Stomach (tissue), 9 donors: ENCODE data around the gene LAYN. TPM values are rescaled to one million over a fixed set of nuclear protein-coding genes. Genes with fewer than 3 reads are reported as not detected.

ENCODE experiments used
- DNase-seq, 2 donors: peaks; one replicate each; pipeline versions ENCODE4 v3.0.0 to v3.0.0-alpha.2; 2013 to 2019
- H3K27ac ChIP-seq, 5 donors: fragments of 200-600 bp in 4 of 5; sonication (generic) in 4 of 5; one replicate each; pipeline ENCODE4 v1.5.1; 2013 to 2019; ENCODE audit warnings: mild to moderate bottlenecking in 1 of 5, moderate library complexity in 1 of 5
- H3K27me3 ChIP-seq, 3 donors: fragments of 200-600 bp; sonication (generic); one replicate each; pipeline ENCODE4 v1.5.1; 2017 to 2019; ENCODE audit warnings: mixed run types in 1 of 3
- H3K36me3 ChIP-seq, 4 donors: fragments of 200-600 bp; sonication (generic); 1 replicate in 3 of 4; 2 replicates in 1 of 4; pipeline ENCODE4 v1.5.1; 2016 to 2019
- H3K4me1 ChIP-seq, 4 donors: fragments of 200-600 bp; sonication (generic); one replicate each; pipeline ENCODE4 v1.5.1; 2016 to 2019
- H3K4me3 ChIP-seq, 4 donors: fragments of 200-600 bp; sonication (generic) in 3 of 4; one replicate each; pipeline ENCODE4 v1.5.1; 2016 to 2019; ENCODE audit warnings: mild to moderate bottlenecking in 1 of 4
- H3K9me3 ChIP-seq, 4 donors: fragments of 200-600 bp; sonication (generic); one replicate each; pipeline ENCODE4 v1.5.1; 2016 to 2019
- EP300 ChIP-seq: sonication (generic); formaldehyde crosslinking; IDR thresholded peaks from one replicate; pipeline ENCODE4 v1.6.1; 2017; ENCODE audit warnings: antibody characterized with exemption
- POLR2A ChIP-seq, 4 donors: fragments of 450-650 bp; IDR thresholded peaks; one replicate each; pipeline ENCODE4 v1.6.1; 2016; ENCODE audit warnings: antibody characterized with exemption in 4 of 4, control low read depth in 2 of 4, mild to moderate bottlenecking in 1 of 4, moderate library complexity in 1 of 4
- POLR2AphosphoS5 ChIP-seq, 3 donors: sonication (generic); formaldehyde crosslinking; IDR thresholded peaks; one replicate each; pipeline ENCODE4 v1.6.1; 2016; ENCODE audit warnings: antibody characterized with exemption in 3 of 3
- WGBS, 5 donors: extraction: QIAGEN DNeasy Blood & Tissue Kit in 3 of 5; methylation state at CpG; one replicate each; pipeline versions ENCODE4 v1.1.5 to v1.1.7; 2013 to 2018; 5-methylcytosine and 5-hydroxymethylcytosine counted together
- intact Hi-C: fragments of 100-400 bp; cut with DNase I; formaldehyde crosslinking; loops from one replicate; pipeline ENCODE4 v1.15.1; 2023; ENCODE audit warnings: low total_unique reads
- polyA plus RNA-seq, 3 donors: library from polyadenylated mRNA; stranded (reverse); fragments of 200-250 nt; gene quantifications; one replicate each; pipeline ENCODE4 v1.2.3, GENCODE V29; 2013
- total RNA-seq, 5 donors: library from RNA; depleted of rRNA; stranded (reverse); fragments of >200 nt; gene quantifications; one replicate each; pipeline versions ENCODE4 v1.1.0 to v1.2.3, GENCODE V29; 2014 to 2016
- TF ChIP-seq, protein P1 (sequence below), 7 experiments: fragments of 450-650 bp in 4 of 7; fragments of 200-600 bp in 3 of 7; sonication (generic) in 3 of 7; IDR thresholded peaks; one replicate each; pipeline ENCODE4 v1.5.1; 2016 to 2019; ENCODE audit warnings: antibody characterized with exemption in 7 of 7, control low read depth in 2 of 7, mild to moderate bottlenecking in 1 of 7
- donor health status: healthy with polysubstance abuse.
- donor health status: Bipolar disorder and iron deficiency.
- donor health status: healthy.

The LAYN gene
- total and polyA plus RNA-seq, 8 donors: 0.87 to 54.0 (median 5.6) TPM

DNA sequence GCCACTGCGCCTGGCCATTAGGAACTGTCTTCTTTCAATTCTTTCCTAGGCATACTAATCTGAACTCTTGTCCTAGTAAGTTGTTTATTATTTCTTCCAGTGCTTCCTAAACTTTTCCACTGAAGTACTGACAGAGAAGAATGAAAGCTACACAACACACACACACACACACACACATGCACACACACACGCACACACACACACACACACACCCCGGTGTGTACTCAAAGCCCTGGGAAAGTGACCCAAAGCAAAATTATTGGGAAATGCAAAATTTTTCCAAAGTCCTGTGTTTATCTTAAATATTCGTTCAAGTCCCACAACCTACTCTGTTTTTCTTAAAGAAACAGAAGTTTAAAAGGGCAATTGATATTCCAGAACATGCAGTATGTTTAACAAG is 42.4 kb downstream of the LAYN start:
- Histone ChIP-seq H3K4me3 (no peak overlapping the region), H3K27me3 (no peaks in the 10 kb centered on the region), H3K4me1 (no peaks in the 10 kb centered on the region), H3K9me3 (no peaks in the 10 kb centered on the region), H3K27ac (no peak overlapping the region), H3K36me3 (no peaks in the 10 kb centered on the region)
- 54 to 61% (median 58%) methylated on average over 4 of the region's 4 CpGs for WGBS, 5 donors
- TF ChIP-seq POLR2A (IDR thresholded peaks at IDR 0.05): no peak
- TF ChIP-seq, protein P1, sequence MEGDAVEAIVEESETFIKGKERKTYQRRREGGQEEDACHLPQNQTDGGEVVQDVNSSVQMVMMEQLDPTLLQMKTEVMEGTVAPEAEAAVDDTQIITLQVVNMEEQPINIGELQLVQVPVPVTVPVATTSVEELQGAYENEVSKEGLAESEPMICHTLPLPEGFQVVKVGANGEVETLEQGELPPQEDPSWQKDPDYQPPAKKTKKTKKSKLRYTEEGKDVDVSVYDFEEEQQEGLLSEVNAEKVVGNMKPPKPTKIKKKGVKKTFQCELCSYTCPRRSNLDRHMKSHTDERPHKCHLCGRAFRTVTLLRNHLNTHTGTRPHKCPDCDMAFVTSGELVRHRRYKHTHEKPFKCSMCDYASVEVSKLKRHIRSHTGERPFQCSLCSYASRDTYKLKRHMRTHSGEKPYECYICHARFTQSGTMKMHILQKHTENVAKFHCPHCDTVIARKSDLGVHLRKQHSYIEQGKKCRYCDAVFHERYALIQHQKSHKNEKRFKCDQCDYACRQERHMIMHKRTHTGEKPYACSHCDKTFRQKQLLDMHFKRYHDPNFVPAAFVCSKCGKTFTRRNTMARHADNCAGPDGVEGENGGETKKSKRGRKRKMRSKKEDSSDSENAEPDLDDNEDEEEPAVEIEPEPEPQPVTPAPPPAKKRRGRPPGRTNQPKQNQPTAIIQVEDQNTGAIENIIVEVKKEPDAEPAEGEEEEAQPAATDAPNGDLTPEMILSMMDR (IDR thresholded peaks at IDR 0.05): no peak
- no peak for TF ChIP-seq EP300
- no peak for TF ChIP-seq POLR2AphosphoS5 (IDR thresholded peaks at IDR 0.05)
- intact Hi-C loops: no loop called here
- no peak for DNase-seq

DNA sequence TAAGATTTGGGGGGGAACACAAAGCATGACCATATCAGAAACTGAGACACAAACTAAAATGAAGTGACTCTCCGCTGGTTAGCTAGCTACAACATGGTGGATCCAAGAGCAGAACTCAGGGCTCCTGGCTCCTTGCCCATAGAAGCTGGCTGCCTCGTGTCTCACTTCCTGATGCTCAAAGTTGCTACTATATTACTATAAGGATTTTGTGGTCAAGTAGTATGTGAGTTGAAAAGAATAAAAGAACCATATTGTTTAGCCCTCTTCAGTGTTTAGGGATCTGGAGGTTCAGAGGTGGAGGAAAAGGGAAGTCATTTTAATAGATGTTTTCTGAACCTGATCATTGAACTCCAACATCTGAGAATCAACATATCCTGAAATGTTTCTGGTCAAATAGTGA is 44.9 kb downstream of the LAYN start:
- Histone ChIP-seq H3K27me3 (no peaks in the 10 kb centered on the region), H3K36me3 (no peaks in the 10 kb centered on the region), H3K9me3 (no peaks in the 10 kb centered on the region), H3K4me3 (no peak overlapping the region), H3K27ac (no peak overlapping the region), H3K4me1 (peaks cover 0 to 4% (median 0%) of the 10 kb centered on the region in 4 donors)
- 46 to 54% (median 50%) methylated on average over 2 of the region's 2 CpGs for WGBS, 5 donors
- no peak for TF ChIP-seq POLR2AphosphoS5 (IDR thresholded peaks at IDR 0.05)
- no peak for TF ChIP-seq POLR2A (IDR thresholded peaks at IDR 0.05)
- no peak for TF ChIP-seq EP300
- TF ChIP-seq, protein P1 (IDR thresholded peaks at IDR 0.05): no peak
- intact Hi-C loops: no loop called here
- DNase-seq: peak in 1 of 2 donors; percentile 46

GRCh38 chr11:111586388-111586831 is 45.9 kb downstream of the LAYN start:
- H3K9me3 ChIP-seq: no peaks in the 10 kb centered on the region
- WGBS, 5 donors: 7 to 13% (median 11%) methylated on average over 1 of the region's 1 CpG
- peak; percentile 44 to 80 for DNase-seq
- H3K27ac ChIP-seq: no peak overlapping the region
- TF ChIP-seq EP300 (no peak), POLR2A (IDR thresholded peaks at IDR 0.05) (no peak)
- TF ChIP-seq, protein P1 (IDR thresholded peaks at IDR 0.05): peak in 5 of 7 experiments; percentile 19 to 58 (median 47)
- no peaks in the 10 kb centered on the region for H3K27me3 ChIP-seq
- H3K4me1 ChIP-seq: peaks cover 0 to 4% (median 0%) of the 10 kb centered on the region in 4 donors
- H3K36me3 ChIP-seq: no peaks in the 10 kb centered on the region
- intact Hi-C loops: no loop called here
- no peak overlapping the region for H3K4me3 ChIP-seq

DNA sequence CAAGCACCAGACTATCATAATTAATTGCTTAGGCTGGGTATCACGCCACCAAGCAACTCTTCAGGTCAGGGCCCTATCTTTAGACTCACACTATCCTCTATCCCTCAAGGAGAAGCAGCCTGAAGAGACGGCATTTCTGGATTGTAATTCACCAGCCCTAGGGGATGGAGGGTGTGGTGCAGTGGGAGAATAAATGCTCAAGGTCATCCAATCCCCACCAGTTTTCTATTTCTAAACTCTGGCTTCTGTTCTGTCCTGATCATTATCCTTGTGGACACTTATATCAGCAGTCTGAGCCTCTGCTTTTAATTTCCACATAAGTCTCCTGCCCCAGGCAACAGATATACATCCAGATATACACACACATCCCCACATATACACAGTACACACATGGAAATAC is 48.6 kb downstream of the LAYN start:
- Histone ChIP-seq H3K4me3 (no peak overlapping the region), H3K36me3 (no peaks in the 10 kb centered on the region), H3K9me3 (no peaks in the 10 kb centered on the region), H3K27me3 (no peaks in the 10 kb centered on the region), H3K27ac (no peak overlapping the region), H3K4me1 (peaks cover 0 to 4% (median 0%) of the 10 kb centered on the region in 4 donors)
- 86 to 97% (median 90%) methylated on average over 2 of the region's 2 CpGs for WGBS, 5 donors
- no peak for DNase-seq
- TF ChIP-seq EP300 (no peak), POLR2A (IDR thresholded peaks at IDR 0.05) (no peak), POLR2AphosphoS5 (IDR thresholded peaks at IDR 0.05) (no peak)
- TF ChIP-seq, protein P1 (IDR thresholded peaks at IDR 0.05): no peak
- intact Hi-C loops: no loop called here
